ENCODE data around the gene RP2.

Gene RP2

DNA sequence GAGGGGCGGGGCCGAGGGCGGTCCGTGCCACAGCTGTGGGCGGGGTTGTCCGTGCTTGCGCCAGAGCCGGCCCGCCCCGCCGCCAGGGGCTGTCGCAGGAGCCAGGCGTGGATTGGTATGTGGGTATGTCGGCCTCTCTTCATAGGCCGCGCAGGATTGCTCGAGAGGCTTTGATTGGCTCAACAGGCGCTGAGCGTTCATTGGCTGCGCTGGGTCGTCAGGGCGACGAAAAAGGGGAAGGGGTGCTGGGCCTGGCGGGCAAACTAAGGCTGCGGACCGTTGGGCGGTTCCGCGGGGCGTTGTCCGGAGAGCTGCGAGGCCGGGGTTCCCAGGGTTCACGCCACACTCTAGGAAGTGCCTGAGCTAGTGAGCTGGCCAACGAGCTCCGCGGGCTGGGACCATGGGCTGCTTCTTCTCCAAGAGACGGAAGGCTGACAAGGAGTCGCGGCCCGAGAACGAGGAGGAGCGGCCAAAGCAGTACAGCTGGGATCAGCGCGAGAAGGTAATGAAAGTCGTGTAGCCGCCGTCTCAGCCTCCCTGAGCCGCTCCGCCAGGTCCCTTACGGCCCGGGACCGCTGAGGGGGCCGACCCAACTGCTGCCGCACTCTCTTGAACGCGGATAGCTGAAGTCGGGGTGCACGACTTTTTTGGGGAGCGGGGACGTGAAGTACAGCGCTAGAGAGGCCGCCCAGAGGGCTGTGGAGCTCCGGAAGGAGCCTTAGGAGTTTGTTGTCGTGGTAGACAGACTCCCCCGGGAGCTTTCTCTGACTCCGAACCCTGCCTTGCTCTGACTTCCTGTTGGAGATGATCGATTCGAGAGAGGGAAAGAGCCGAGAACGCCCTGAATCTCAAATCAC is at the start of gene RP2:
TSS of gene RP2 (plus strand) at position 343 of the 857 bp plus-strand sequence. CDS start at position 401, 58 bp downstream.
- peak; percentile 94 for DNase-seq (ENCODE audit: low spot score)

DNA sequence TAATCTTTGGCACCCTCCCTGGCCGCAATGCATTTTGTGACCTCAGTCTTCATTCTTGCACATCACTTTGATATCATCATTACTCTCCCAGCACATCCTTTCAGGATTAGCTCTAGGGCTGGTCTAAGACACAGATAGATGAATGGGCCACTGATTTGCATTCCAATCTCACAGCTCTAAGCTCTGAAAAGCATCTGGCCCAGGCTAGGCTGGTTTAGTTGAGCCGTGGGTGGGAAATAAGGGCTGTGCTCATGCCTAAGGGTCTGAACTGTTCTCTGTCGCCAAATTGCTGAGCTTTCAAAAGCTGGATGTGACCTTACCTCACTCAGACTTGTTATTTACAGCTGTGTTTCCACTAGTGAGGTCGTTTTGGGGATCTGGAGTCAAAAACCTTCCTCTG is 47.9 kb upstream of the RP2 start:
- DNase-seq (ENCODE audit: low spot score): no peak

DNA sequence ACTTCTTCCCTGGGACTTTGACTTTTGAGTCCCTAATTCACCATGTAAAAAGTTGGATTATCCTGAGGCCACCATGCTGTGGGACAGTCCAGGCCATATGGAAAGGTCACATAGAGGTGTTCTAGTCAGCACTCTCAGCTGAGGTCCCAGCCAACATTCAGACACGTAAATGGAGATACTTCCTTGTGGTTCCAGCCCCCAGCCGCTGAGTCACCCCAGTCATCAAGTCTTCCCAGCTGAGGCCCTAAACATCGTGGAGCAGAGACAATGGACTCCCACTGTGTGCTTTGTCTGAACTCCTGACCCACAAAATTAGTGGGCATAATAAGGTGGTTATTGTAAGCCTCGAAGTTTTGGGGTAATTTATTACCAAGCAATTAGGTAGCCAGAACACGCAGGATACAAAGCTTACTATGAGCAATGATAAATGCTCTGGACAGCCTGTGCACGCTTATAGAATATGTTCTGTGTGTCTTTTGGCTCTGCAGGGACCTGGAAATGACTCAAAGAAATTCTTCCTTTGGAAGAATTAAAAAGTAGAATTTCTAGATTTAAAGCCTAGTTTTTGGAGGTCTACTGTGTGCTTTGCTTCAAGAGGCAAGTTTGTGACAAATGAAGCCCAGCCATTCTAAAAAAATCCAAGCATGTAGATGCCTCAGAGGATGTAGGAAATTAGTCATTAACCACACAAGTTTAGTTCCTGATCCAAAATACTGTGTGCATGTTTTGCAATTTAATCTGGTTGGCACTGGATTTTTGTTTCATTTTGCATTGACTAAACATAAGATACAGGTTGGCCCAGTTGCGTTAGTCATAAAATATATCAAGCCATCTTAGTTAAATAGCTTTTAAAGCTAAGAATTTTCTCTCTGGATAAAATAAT is 44.7 kb upstream of the RP2 start:
- peak; percentile 92 for DNase-seq (ENCODE audit: low spot score)

DNA sequence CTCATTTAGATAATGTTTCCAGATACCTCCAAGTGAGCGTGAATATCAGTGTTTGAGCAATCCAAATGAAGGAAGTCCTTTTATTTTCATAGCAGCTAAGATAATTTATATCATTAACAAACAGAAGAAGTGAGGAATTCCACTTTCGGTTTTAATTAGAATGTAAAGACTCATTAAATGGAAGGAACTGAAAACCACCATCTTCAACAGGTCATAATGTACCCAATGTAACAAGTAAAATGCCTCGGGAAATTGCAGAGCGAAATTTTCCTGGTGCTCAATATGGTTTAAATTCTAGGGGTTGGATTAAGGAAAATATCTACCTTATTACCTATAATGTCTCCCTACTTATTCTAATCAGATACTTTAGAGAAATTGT is 44.0 kb upstream of the RP2 start:
- no peak for DNase-seq (ENCODE audit: low spot score)

DNA sequence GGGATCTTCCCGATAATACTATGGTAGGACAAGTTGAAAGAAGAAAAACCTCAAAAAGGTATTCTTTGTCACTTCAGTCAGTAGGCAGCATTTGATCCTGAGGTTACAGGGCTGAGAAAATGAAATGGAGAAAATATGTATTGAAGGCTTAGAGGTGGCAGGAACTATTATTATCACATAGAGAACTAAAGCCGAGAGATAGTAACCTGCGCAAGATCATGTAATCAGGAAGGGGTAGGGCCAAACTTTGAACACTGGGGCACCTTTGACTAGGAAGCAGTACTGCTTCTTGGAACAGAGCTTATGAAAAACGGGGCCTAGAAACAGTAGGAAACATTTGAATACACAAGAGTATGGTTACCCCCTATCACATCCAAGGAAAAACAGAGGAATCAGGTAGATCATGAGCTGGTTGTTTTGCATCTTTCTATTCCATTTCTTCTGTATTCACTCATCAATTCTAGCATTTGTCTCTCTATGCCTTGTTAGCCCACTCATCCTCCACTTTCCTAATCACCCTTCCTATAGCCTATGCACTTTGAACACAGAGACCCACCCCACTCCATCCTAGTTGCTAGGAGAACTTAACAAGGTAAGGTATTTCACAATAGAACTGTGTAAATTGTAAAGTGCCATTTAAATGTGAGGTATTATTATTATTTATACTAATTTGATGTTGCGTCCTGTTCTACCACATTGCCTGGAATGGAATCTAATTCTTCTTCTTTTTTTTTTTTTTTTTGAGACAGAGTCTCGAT is 43.3 kb upstream of the RP2 start:
- no peak for DNase-seq (ENCODE audit: low spot score)

DNA sequence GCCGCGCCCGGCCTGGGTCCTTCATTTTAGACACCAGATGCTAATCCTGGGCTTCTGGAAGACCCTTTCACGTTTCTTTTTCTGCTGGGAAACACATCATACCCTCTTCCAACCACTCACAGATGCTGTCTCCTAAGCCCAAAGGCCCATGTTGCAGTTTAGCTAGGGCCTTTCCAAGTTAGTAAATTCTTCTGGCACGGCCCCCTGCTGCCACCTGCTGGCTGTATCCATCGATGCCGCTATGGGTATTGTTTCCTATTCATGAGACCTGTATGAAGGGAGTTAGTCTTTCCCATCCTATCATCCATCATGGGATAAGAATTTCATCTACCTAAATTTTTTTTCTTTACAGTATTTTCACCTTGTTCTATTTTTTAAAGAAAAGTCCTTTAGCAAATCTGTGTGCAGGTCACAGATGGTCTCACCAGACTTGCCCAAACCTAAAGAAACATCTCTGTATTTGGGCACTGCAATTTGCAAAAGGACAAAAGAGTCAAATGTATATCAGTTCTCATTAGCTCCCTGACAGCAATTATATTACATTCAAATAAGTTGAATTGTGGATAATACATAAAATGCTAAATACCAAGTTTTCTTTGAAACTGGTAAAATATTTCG is 40.2 kb upstream of the RP2 start:
- DNase-seq (ENCODE audit: low spot score): peak; percentile 73

DNA sequence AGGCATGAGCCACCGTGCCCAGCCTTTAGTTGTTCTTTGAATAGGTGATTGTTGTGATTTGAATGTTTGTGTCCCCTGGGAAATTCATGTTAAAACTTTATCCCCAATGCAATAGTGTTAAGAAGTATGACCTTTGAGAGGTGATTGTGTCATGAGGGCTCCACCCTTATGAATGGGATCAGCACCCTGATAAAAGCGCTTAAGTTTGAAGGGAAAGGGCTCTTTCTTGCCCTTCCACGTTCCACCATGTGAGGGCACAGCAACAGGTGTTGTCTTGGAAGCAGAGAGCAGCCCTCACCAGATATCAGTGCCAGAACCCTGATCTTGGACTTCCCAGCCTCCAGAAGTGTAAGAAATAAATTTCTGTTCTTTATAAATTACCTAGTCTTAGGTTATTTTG is 33.7 kb upstream of the RP2 start:
- DNase-seq (ENCODE audit: low spot score): no peak

DNA sequence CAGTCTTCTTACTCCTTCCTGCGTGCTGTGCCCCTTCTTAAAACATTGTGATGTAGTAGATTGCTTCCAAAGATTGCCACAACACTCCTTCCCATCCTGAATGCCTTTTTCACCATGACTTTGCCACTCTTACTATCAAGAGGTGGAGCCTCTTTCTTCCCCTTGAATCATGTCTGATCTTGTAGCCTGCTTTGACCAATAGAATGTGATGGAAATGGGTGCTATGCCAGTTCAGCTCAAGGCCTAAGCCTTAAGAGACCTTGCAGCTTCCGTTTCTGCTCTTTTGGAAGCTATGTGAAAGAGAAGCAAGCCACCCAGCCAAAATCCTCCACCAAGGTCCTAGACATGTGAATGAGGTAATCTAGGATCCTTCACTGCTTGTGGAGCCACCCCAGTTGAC is 31.6 kb upstream of the RP2 start:
- DNase-seq (ENCODE audit: low spot score): no peak

DNA sequence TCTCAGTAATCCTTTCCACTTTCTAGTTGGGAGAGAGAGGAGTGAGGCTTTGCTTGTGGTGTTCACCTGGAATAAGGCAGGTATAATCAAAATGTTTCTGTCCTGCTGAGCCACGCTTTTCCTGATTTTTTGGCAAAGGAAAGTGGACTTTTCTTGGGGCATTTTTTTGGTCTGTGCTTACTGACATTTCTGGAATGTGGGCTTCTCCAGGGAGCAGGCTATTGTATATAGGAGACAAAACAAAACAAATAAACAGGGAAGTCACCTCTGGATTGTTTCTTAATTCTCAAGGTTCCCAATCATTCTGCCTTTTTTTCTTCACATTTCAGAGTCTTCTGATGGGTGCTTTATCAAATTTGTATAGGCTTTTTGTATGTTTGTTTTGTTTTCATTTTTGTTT is 25.7 kb upstream of the RP2 start:
- DNase-seq (ENCODE audit: low spot score): no peak

DNA sequence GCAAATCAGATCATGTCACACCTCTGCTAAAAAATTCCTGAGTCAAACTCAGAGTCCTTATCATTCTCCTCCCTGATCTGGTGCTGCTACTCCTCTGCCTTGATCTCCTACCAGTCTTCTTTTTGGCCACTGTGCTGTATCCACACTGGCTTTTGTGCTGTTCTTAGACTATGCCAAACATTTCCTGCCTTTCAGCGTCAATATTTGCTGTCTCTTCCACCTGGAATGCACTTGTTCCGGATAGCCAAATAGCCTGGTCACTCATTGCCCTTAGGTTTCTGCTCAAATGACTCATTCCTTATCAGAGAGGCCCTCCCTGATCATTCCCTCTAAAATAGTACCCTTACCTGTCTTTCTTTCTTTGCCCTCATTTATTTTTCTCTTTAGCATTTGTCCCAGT is 24.4 kb upstream of the RP2 start:
- DNase-seq (ENCODE audit: low spot score): peak; percentile 52

DNA sequence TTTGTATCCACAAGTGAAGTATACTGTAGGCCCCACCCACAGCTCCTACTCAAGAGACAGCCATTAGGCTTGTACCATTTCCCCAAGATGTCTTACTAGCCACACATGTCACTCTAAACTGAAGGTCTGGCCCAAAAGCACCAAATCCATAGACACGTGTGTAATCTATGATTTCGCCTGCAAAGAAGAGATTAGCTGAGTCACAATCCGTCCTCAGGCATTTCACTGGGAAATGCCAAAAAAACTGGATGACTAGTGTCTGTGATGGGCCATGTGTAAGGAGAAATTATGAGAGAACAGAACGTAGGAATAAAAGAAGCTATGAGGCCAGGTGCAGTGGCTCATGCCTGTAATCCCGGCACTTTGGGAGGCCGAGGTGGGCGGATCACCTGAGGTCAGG is 21.9 kb upstream of the RP2 start:
- no peak for DNase-seq (ENCODE audit: low spot score)

DNA sequence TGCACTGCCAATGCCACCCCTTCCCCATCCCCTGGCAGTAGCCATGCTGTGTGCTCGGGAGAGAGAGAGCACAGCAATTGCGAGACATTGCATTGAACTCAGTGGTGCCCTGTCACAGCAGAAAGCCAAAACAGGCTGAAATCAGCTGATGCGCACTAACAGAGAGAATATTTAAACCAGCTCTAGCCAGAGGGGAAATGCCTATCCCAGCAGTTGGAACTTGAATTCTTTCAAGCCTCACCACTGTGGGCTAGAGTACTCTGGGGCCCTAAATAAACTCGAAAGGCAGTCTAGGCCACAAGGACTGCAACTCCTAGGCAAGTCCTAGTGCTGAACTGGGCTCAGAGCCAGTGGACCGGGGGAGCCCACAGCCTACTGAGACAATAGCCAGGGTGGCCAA is 17.7 kb upstream of the RP2 start:
- DNase-seq (ENCODE audit: low spot score): no peak

DNA sequence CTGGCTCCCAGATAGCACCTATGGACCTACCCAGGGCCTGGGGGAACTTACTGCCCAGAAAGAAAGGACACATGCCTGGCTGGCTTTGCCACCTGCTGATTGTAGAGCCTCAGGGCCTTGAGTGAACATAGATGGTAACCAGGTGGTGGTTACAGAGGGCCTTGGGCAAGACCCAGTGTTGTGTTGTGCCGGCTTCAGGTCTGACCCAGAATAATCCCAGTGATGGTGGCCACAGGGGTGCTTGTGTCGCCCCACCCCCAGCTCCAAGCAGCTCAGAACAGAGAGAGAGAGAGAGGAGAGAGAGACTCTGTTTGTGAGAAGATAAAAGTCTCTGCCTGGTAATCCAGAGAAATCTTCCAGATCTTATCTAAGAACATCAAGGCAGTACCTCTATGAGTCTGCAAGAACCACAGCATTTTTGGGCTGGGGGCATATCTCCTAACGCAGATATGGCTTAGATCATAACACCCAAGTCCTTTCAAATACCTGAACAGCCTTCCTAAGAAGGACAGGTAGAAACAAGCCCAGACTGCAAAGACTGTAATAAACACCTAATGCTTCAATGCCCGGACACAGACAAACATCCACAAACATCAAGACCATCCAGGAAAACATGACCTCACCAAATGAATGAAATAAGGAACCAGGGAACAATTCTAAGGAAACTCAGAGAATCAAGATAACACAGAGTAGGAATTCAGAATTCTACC is 16.3 kb upstream of the RP2 start:
- no peak for DNase-seq (ENCODE audit: low spot score)

DNA sequence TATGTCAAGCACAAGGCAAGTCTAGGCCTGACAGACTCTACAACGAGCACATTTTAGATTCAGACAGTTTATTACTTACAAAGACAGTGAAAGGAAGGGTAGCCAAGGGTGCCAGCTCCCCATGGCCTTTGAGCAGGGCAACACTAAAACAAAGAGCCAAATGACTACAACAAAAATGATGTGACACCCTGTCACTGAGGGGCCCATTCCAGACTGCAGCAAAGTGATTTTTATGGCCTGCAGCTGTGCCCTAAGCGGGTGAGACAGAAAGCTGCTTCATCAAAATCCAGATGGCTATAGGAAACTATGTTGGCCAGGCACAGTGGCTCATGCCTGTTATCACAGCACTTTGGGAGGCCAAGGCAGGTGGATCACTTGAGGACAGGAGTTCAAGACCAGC is 13.4 kb upstream of the RP2 start:
- DNase-seq (ENCODE audit: low spot score): no peak

DNA sequence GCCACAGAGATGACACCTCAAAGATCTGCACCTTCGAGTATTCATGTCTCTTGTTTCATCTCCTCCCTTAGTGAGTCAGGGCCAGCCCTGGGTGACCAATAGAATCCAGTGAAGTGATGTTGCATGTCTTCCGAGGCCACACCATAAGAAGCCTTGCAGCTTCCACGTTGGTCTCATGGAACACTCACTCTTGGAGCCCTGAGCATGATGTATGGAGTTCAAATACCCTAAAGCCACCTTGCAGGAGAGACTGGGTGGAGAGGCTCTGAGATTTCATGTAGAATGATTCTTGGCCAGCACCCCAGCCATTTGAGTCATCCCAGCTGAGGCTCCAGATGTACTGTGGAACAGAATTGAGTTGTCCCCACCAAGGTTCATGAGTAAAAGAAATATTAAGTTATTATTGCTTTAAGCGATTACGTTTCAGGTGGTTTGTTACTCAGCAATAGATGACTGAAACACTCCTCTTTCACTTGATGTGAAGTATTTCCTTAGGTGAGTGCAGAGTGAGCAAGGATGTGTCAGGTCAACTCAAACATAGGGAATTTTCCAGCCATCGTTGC is 5.0 kb upstream of the RP2 start:
- no peak for DNase-seq (ENCODE audit: low spot score)

DNA sequence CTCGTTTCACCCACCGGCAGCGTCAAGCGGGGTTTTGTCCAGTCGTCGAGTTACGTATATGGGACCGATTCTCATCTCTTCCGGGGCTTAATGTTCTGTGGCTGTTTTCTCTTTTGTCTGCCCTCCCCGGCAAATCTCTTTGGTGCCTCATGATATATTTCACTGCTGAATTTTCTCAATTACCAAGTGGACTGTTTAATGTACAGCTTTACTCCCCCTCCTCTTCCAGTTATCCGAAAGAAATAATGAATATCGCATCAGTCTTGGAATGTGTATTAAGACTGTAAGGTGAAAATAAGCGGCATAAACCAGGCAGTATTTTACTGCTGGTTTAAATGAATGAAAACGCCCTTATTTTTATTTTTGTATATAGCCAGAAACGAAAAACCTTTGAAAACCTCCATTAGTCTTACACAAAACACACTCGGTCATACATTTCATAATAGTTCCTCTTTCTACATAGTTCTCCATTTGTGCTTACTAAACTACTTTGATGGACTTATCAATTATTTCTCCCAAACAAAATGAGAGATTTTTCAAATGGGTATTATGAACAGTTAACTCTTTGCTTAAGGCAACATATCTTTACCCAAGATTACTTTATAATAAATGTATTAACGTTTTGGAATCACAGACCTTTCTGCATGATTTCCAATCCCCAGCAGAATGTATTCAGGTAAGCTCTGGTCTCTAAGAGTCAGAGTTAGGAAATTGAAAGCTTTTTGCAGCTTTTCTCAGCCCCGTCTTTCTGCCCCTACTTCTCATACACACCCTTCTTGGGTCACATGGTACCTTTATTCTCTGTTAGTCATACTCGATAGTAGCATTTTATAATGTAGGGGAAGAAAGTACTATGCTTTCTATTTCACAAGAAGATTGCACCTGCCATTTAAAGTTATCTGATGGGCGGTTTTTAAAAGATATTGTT is 979 bp downstream of the RP2 start:
- DNase-seq (ENCODE audit: low spot score): peak; percentile 54

DNA sequence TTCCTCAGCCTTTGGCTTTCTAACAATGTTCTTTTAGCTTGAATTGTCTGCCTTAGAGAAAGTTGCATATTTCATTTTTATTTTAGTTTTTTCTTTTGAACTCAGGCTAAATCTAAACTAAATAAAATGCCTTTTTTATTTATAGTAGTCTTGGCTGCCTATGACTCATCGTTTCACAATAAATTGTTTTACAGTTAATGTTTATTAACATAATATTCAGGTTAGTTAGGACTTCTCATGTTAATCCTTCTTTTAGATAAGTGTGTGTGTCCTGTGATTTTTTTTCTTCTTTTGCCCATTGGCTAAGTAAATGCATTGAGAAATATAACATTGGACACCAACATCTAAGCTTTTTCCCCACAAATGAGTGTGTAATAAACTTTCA is 1.6 kb downstream of the RP2 start:
- DNase-seq (ENCODE audit: low spot score): no peak

DNA sequence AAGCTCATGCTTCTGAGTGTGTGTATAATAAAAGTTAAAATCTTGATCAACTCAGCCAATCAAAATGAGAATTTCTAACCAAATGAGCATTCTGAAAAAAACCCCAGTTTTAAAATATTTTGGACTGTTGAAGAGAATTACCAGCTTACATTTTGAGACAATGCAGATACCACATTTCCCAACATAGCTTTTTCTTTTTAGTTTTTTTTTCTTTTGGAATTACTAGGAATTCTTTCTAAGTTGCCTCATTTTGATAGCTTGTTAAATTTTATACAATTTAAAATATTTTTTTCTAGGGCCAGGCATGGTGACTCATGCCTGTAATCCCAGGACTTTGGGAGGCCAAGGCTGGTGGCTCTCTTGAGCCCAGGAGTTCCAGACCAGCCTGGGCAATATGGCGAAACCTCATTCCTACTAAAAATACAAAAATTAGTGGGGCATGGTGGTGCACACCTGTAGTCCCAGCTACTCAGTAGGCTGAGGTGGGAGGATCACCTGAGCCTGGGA is 2.2 kb downstream of the RP2 start:
- DNase-seq (ENCODE audit: low spot score): no peak

DNA sequence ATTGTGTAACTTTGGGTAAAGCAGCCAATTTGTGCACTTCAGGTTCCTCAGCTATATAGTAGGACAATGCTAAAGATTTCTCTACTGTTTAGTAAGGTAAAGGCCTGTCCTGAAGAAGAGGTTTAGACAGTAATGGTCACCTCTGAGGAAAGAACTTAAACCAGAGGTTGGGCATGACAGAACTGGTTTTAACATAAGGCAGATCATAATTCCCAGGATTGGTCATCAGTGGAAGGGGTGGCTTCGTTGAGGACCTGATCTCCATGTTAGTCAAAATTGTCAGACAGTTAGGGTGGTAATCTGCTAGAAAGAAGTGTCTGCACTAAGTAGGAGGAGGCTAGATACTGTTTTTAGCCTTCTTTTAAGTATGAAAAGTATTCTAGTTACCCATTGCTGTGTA is 4.1 kb downstream of the RP2 start:
- DNase-seq (ENCODE audit: low spot score): no peak

DNA sequence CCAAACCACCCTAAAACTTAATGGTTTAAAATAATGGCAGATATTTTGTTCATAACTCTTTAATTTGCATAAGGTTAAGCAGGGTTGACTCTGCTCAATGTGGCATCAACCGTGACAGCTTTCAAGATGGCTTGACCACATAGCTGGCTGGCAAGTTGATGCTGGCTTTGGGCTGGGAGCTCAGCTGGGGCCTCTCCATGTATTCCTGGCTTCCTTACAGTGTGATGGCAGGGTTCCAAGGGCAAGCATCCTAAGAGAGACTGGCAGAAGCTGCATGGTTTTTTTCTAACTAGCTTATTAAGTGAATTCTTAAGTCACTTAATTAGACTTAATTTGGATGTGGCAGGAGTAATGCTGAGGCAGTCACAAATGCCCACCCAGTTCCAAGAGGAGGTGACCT is 4.5 kb downstream of the RP2 start:
- peak; percentile 54 for DNase-seq (ENCODE audit: low spot score)
